Mammary epithelial cell (primary cell): ENCODE results near the gene PRSS36.

Source experiments
- CTCF ChIP-seq, 2 donors: IDR thresholded peaks in 1 of 2; conservative IDR thresholded peaks in 1 of 2; 2 replicates each; pipeline ENCODE4 v1.5.1; 2011 to 2012; ENCODE audit warnings: inconsistent platforms in 2 of 2, low read length in 2 of 2, mild to moderate bottlenecking in 2 of 2, control low read depth in 1 of 2, low read depth in 1 of 2; ENCODE audit not compliant: insufficient read depth in 1 of 2; ENCODE audit errors: extremely low read depth in 1 of 2
- EZH2 ChIP-seq: IDR thresholded peaks from 2 replicates; pipeline ENCODE4 v1.6.1; 2012; ENCODE audit warnings: low read length, inconsistent platforms, borderline replicate concordance

DNA sequence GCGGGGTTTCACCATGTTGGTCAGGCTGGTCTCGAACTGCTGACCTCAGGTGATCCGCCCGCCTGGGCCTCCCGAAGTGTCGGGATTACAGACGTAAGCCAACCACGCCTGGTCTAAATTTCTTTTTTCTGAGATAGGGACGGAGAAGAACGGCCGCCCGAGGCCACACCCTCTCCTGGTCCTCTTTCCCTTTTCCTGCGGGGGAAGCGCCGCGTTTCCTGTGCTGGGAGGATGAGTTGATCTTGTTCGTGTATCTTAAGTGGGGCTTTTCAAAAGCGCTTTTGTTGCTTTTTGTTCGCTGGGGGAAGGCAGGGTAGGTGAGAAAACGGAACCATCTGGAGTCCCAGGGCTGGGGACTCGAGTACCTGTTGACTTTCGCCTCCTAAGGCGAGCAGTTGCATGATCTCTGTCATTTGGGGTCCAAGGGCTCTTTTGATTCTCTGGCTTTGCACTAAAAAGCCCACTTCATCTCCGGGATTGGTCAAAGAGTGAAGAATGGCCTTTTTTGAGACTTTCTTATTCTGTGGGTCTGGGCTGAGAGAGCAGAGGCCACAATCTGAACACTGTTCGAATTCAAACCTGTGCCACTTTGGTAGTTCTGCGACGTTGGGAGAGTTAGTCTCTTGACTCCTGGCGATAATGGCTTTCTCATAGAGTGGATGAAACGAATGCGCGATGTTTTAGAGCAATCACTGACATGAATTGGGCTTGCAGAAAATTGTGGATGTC lies 31.4 kb upstream of the PRSS36 start:
- no peak for TF ChIP-seq CTCF (conservative IDR thresholded peaks at IDR 0.05 in 1 of 2, IDR thresholded peaks at IDR 0.05 in 1 of 2; ENCODE audit: extremely low read depth in 1 of 2, insufficient read depth in 1 of 2, low read depth in 1 of 2, low read length in 2 of 2)
- no peak for TF ChIP-seq EZH2
